PC-3 (cell line): Measurements from ENCODE around the gene TRPV5.

Source experiments
- EZH2 ChIP-seq: fragments of 300-600 bp; sonication (generic); IDR thresholded peaks from one replicate; pipeline ENCODE4 v1.6.1; 2017; ENCODE audit warnings: antibody characterized with exemption, mild to moderate bottlenecking, low read length; ENCODE audit not compliant: unreplicated experiment
- EZH2phosphoT487 ChIP-seq: fragments of 300-600 bp; sonication (generic); IDR thresholded peaks from 2 replicates; pipeline ENCODE4 v1.6.1; 2018; ENCODE audit warnings: mild to moderate bottlenecking, antibody characterized with exemption, low read length, borderline replicate concordance
- TF ChIP-seq, protein P1 (sequence below): fragments of 300-600 bp; sonication (generic); conservative IDR thresholded peaks from 2 replicates; pipeline ENCODE4 v1.5.1; 2017; ENCODE audit warnings: antibody characterized with exemption, low read depth, mild to moderate bottlenecking, low read length

DNA sequence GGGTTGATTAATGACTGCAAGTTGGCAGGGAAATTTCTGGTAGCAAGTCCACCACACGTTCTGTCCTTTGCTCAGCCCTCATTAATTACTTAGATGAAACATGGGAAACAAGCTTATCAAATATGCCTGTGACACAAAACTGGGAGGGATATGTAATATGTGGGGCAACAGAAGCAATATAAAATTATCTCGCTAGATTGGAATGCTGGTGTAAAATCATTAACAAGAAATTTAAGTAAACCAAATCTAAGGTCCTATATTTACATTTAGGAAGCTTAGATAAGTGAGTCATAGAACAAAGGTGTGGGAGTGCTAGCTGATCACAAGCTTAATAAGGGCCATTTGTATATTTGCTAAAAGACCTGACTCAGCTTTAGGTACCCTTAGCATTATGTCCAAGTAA, 23.5 kb downstream of the TRPV5 start:
- TF ChIP-seq, protein P1, sequence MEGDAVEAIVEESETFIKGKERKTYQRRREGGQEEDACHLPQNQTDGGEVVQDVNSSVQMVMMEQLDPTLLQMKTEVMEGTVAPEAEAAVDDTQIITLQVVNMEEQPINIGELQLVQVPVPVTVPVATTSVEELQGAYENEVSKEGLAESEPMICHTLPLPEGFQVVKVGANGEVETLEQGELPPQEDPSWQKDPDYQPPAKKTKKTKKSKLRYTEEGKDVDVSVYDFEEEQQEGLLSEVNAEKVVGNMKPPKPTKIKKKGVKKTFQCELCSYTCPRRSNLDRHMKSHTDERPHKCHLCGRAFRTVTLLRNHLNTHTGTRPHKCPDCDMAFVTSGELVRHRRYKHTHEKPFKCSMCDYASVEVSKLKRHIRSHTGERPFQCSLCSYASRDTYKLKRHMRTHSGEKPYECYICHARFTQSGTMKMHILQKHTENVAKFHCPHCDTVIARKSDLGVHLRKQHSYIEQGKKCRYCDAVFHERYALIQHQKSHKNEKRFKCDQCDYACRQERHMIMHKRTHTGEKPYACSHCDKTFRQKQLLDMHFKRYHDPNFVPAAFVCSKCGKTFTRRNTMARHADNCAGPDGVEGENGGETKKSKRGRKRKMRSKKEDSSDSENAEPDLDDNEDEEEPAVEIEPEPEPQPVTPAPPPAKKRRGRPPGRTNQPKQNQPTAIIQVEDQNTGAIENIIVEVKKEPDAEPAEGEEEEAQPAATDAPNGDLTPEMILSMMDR, result no peak
- TF ChIP-seq EZH2phosphoT487, result no peak
- no peak for TF ChIP-seq EZH2
